ENCODE measurements around the gene ARHGDIA. TPM values are rescaled to one million over a fixed set of nuclear protein-coding genes. Genes with fewer than 3 reads are reported as not detected.

ARHGDIA gene
- total and polyA plus RNA-seq, 8 donors = 57.1 to 435 (median 151) TPM

DNA sequence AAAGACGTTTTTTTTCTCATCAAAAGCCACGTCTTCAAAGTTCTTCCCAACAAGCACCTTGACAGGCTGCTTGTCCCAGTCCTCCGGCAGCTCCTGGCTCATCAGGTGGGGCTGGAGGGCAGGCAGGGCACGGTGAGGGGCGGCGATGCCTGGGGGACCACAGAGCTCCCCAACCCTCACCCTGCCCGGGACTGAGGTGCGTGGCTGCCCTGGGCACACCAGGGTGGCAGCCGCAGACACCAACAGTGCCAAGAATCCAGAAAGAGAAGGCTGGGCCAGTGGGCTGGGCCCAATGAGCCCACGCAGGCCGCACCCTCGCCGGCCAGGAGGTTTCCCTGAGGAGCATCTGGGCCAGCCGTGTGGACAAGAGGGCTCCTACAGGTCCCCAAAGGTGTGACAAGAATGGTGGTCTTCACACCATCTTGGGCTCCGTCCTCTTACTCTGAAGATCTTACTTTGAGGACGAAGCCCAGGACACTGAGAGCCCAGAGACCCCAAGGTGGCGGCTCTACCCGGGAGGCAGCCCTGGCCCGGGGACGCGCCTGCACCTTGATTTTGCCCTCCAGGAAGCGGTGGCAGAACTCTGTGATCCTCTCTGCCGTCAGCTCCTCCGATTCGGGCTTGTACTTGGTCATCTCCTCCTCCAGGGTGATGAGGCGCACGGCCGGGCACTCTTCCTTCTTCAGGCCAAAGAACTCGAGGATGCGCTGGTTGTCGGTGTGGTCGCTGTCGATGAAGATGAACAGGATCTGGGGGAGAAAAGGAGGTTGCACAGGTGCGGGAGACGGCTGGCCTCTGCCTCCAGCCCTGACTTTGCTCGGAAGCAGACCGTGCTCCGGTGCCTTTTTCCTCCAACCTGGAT is 25.0 kb downstream of the ARHGDIA start:
- WGBS, 5 donors = 91 to 93% (median 92%) methylated on average over 32 to 38 of the region's 38 CpGs
- no peak for TF ChIP-seq POLR2A (IDR thresholded peaks at IDR 0.05)
- no peak for TF ChIP-seq POLR2AphosphoS5 (IDR thresholded peaks at IDR 0.05)
- no peak for TF ChIP-seq EP300 (IDR thresholded peaks at IDR 0.05)
- TF ChIP-seq, protein P1, sequence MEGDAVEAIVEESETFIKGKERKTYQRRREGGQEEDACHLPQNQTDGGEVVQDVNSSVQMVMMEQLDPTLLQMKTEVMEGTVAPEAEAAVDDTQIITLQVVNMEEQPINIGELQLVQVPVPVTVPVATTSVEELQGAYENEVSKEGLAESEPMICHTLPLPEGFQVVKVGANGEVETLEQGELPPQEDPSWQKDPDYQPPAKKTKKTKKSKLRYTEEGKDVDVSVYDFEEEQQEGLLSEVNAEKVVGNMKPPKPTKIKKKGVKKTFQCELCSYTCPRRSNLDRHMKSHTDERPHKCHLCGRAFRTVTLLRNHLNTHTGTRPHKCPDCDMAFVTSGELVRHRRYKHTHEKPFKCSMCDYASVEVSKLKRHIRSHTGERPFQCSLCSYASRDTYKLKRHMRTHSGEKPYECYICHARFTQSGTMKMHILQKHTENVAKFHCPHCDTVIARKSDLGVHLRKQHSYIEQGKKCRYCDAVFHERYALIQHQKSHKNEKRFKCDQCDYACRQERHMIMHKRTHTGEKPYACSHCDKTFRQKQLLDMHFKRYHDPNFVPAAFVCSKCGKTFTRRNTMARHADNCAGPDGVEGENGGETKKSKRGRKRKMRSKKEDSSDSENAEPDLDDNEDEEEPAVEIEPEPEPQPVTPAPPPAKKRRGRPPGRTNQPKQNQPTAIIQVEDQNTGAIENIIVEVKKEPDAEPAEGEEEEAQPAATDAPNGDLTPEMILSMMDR (IDR thresholded peaks at IDR 0.05) = no peak
- no peak overlapping the region for H3K27ac ChIP-seq
- H3K4me1 ChIP-seq = peaks cover 0 to 10% (median 3%) of the 10 kb centered on the region in 4 donors
- peaks cover 77 to 92% (median 88%) of the 10 kb centered on the region in 4 donors for H3K36me3 ChIP-seq
- no peak overlapping the region for H3K4me3 ChIP-seq
- intact Hi-C loops (cut with DNase I; ENCODE audit: low total_unique reads) = no loop called here
- H3K9me3 ChIP-seq = no peaks in the 10 kb centered on the region
- no peaks in the 10 kb centered on the region for H3K27me3 ChIP-seq
- no peak for DNase-seq

- Histone ChIP-seq H3K27me3 (no peaks in the 10 kb centered on the region), H3K9me3 (no peaks in the 10 kb centered on the region), H3K27ac (no peak overlapping the region), H3K4me1 (peaks cover 0 to 10% (median 3%) of the 10 kb centered on the region in 4 donors), H3K4me3 (no peak overlapping the region), H3K36me3 (peaks cover 70 to 84% (median 81%) of the 10 kb centered on the region in 4 donors)
- intact Hi-C loops (cut with DNase I; ENCODE audit: low total_unique reads) = no loop called here
- no peak for DNase-seq
- 86 to 93% (median 90%) methylated on average over 8 to 13 of the region's 13 CpGs for WGBS, 5 donors
- TF ChIP-seq, protein P1 (IDR thresholded peaks at IDR 0.05) = no peak
- no peak for TF ChIP-seq POLR2A (IDR thresholded peaks at IDR 0.05)
- TF ChIP-seq EP300 (IDR thresholded peaks at IDR 0.05) = no peak
- no peak for TF ChIP-seq POLR2AphosphoS5 (IDR thresholded peaks at IDR 0.05)
Observed at GRCh38 chr17:81845361-81845760, 25.8 kb downstream of the ARHGDIA start.

DNA sequence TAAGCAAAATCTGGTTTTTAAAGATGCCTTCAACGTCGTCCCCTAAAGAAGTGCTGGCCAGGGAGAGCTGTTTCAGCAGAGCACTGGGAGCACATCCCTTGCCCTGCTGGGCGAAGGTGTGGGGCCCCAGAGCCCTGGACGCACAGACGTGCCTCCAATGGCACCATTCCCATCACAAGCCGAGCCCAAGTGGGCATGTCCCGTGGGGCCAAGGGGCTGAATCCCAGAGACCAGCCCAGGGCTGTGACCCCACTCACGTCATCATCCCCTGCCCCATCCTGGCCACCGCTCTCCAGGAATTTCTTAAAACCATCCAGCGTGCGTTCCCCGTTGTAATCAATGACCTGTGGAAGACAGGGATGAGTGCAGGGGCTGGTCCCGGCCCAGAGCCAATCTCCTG is 26.2 kb downstream of the ARHGDIA start:
- Histone ChIP-seq H3K4me3 (no peak overlapping the region), H3K27ac (no peak overlapping the region), H3K36me3 (peaks cover 67 to 80% (median 76%) of the 10 kb centered on the region in 4 donors), H3K9me3 (no peaks in the 10 kb centered on the region), H3K4me1 (peaks cover 0 to 10% (median 3%) of the 10 kb centered on the region in 4 donors), H3K27me3 (no peaks in the 10 kb centered on the region)
- DNase-seq = no peak
- TF ChIP-seq EP300 (IDR thresholded peaks at IDR 0.05) (no peak), POLR2AphosphoS5 (IDR thresholded peaks at IDR 0.05) (no peak), POLR2A (IDR thresholded peaks at IDR 0.05) (no peak)
- TF ChIP-seq, protein P1 (IDR thresholded peaks at IDR 0.05) = no peak
- intact Hi-C loops (cut with DNase I; ENCODE audit: low total_unique reads) = no loop called here
- WGBS, 5 donors = 69 to 89% (median 86%) methylated on average over 13 of the region's 13 CpGs

- no peak for DNase-seq
- Histone ChIP-seq H3K27ac (no peak overlapping the region), H3K36me3 (peaks cover 62 to 75% (median 71%) of the 10 kb centered on the region in 4 donors), H3K4me1 (peaks cover 0 to 10% (median 3%) of the 10 kb centered on the region in 4 donors), H3K27me3 (no peaks in the 10 kb centered on the region), H3K9me3 (no peaks in the 10 kb centered on the region), H3K4me3 (no peak overlapping the region)
- intact Hi-C loops (cut with DNase I; ENCODE audit: low total_unique reads) = no loop called here
- WGBS, 5 donors = 85 to 91% (median 89%) methylated on average over 11 to 14 of the region's 14 CpGs
- TF ChIP-seq EP300 (IDR thresholded peaks at IDR 0.05) (no peak), POLR2AphosphoS5 (IDR thresholded peaks at IDR 0.05) (no peak), POLR2A (IDR thresholded peaks at IDR 0.05) (no peak)
- TF ChIP-seq, protein P1 (IDR thresholded peaks at IDR 0.05) = no peak
Observed at GRCh38 chr17:81844327-81844851, 26.7 kb downstream of the ARHGDIA start.
